Stomach (tissue), 9 donors: ENCODE measurements around the gene CD151. TPM values are rescaled to one million over a fixed set of nuclear protein-coding genes. Genes with fewer than 3 reads are reported as not detected.
A peak's percentile ranks its signal among the peaks of the same experiment; 100 is the strongest.

ENCODE experiments used
- DNase-seq, 2 donors: peaks; one replicate each; pipeline versions ENCODE4 v3.0.0 to v3.0.0-alpha.2; 2013 to 2019
- H3K27ac ChIP-seq, 5 donors: fragments of 200-600 bp in 4 of 5; sonication (generic) in 4 of 5; one replicate each; pipeline ENCODE4 v1.5.1; 2013 to 2019; ENCODE audit warnings: mild to moderate bottlenecking in 1 of 5, moderate library complexity in 1 of 5
- H3K27me3 ChIP-seq, 3 donors: fragments of 200-600 bp; sonication (generic); one replicate each; pipeline ENCODE4 v1.5.1; 2017 to 2019; ENCODE audit warnings: mixed run types in 1 of 3
- H3K36me3 ChIP-seq, 4 donors: fragments of 200-600 bp; sonication (generic); 1 replicate in 3 of 4; 2 replicates in 1 of 4; pipeline ENCODE4 v1.5.1; 2016 to 2019
- H3K4me1 ChIP-seq, 4 donors: fragments of 200-600 bp; sonication (generic); one replicate each; pipeline ENCODE4 v1.5.1; 2016 to 2019
- H3K4me3 ChIP-seq, 4 donors: fragments of 200-600 bp; sonication (generic) in 3 of 4; one replicate each; pipeline ENCODE4 v1.5.1; 2016 to 2019; ENCODE audit warnings: mild to moderate bottlenecking in 1 of 4
- H3K9me3 ChIP-seq, 4 donors: fragments of 200-600 bp; sonication (generic); one replicate each; pipeline ENCODE4 v1.5.1; 2016 to 2019
- CTCF ChIP-seq, 7 experiments: fragments of 450-650 bp in 4 of 7; fragments of 200-600 bp in 3 of 7; sonication (generic) in 3 of 7; IDR thresholded peaks; one replicate each; pipeline ENCODE4 v1.5.1; 2016 to 2019; ENCODE audit warnings: antibody characterized with exemption in 7 of 7, control low read depth in 2 of 7, mild to moderate bottlenecking in 1 of 7
- EP300 ChIP-seq: sonication (generic); formaldehyde crosslinking; IDR thresholded peaks from one replicate; pipeline ENCODE4 v1.6.1; 2017; ENCODE audit warnings: antibody characterized with exemption
- POLR2A ChIP-seq, 4 donors: fragments of 450-650 bp; IDR thresholded peaks; one replicate each; pipeline ENCODE4 v1.6.1; 2016; ENCODE audit warnings: antibody characterized with exemption in 4 of 4, control low read depth in 2 of 4, mild to moderate bottlenecking in 1 of 4, moderate library complexity in 1 of 4
- POLR2AphosphoS5 ChIP-seq, 3 donors: sonication (generic); formaldehyde crosslinking; IDR thresholded peaks; one replicate each; pipeline ENCODE4 v1.6.1; 2016; ENCODE audit warnings: antibody characterized with exemption in 3 of 3
- WGBS, 5 donors: extraction: QIAGEN DNeasy Blood & Tissue Kit in 3 of 5; methylation state at CpG; one replicate each; pipeline versions ENCODE4 v1.1.5 to v1.1.7; 2013 to 2018; 5-methylcytosine and 5-hydroxymethylcytosine counted together
- intact Hi-C: fragments of 100-400 bp; cut with DNase I; formaldehyde crosslinking; loops from one replicate; pipeline ENCODE4 v1.15.1; 2023; ENCODE audit warnings: low total_unique reads
- polyA plus RNA-seq, 3 donors: library from polyadenylated mRNA; stranded (reverse); fragments of 200-250 nt; gene quantifications; one replicate each; pipeline ENCODE4 v1.2.3, GENCODE V29; 2013
- total RNA-seq, 5 donors: library from RNA; depleted of rRNA; stranded (reverse); fragments of >200 nt; gene quantifications; one replicate each; pipeline versions ENCODE4 v1.1.0 to v1.2.3, GENCODE V29; 2014 to 2016
- donor health status: healthy with polysubstance abuse.
- donor health status: Bipolar disorder and iron deficiency.
- donor health status: healthy.

Gene CD151
- total and polyA plus RNA-seq, 8 donors = 66.7 to 293 (median 159) TPM

DNA sequence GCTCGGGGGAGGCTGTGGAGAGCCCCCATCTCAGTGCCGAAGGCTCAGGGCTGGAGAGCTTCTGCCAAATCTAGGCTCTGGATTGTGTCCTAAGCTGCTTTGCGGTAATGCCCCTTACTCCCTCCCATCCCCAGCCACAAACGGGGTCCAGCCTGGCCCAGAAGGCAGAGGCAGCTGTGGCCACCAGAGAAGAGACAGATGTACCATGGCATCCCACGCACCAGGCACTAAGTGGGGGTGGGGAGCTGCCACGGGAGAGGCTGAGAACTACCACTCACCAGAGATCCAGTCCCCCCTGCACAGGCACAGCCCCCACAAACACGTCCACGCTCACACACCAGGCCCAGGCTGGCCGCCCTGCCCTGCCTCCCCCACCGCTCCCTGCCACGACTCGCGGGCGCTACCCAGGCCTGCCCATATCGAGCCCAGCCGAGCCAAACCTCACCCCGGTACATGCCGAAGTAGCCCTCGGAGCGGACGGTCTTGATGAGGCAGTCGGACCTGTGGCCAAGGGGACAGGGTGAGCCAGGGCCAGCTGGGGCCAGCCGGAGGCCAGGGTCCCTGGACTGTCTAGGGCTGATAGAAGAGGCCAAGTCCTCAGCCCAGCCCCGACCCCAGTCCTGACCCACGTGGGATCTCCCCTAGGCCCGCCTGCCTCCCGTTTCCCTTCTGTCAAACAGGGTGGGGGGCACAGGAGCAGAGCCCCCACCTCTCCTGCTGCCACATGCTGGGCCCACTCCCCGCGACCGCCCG, 38.6 kb upstream of the CD151 start:
- Histone ChIP-seq H3K4me1 (peaks cover 37 to 60% (median 46%) of the 10 kb centered on the region in 4 donors), H3K27me3 (peaks cover 5 to 22% (median 10%) of the 10 kb centered on the region in 3 donors), H3K36me3 (peaks cover 17 to 40% (median 29%) of the 10 kb centered on the region in 4 donors), H3K9me3 (no peaks in the 10 kb centered on the region), H3K4me3 (peak overlapping the region in 3 of 4 donors; percentile 66 to 96 (median 87)), H3K27ac (peak overlapping the region in 2 of 5 donors; percentile 87 to 91)
- intact Hi-C loops = no loop called here
- WGBS, 5 donors = 77 to 90% (median 79%) methylated on average over 28 to 31 of the region's 31 CpGs
- no peak for DNase-seq
- TF ChIP-seq POLR2A (IDR thresholded peaks at IDR 0.05) (no peak), POLR2AphosphoS5 (IDR thresholded peaks at IDR 0.05) (no peak), EP300 (no peak)

DNA sequence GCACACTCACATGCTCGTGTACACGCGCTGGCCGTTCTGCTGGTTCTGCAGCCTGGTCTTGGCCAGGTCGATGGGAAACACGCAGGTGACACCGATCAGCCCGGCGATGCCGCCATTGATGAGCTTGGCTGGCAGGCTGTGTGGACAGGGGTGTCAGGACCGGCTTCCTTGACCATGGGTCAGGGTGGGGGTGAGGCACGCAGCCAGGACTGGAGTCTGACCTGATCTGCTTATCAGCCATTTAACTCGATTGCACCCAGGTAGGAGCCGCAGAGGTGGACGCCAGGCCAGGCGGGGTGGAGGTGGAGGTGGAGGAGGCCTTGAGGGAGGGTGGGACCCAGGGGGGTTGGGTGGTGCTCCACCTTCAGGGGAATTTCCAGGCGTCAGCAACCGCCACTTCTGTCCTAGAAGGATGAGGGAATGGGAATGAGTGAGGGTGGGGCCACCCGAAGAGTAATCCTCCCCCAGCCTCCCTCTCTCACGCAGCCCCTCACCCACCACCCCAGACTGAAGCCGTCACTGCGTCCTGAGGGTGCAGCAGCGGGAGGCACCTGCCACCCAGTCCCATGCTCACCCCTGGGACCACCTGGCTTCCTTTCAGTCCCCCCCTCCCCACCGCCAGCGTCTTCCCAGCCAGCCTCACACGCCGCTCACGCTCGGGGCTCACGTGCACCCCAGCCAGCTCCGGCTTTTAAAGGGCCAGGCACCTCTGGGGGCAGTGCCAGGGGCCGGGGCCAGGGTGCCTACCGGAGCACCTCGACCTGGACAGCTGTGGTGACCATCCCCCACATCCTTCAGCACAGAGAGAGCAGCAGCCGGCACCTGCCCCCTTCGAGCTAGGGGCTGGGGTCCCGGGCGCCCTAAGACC, 37.8 kb upstream of the CD151 start:
- no peak for TF ChIP-seq POLR2AphosphoS5 (IDR thresholded peaks at IDR 0.05)
- Histone ChIP-seq H3K36me3 (peaks cover 20 to 48% (median 37%) of the 10 kb centered on the region in 4 donors), H3K27ac (peak overlapping the region; percentile 86 to 92 (median 89)), H3K9me3 (no peaks in the 10 kb centered on the region), H3K4me3 (peak overlapping the region; percentile 66 to 96 (median 77)), H3K27me3 (peaks cover under 1 to 14% (median 2%) of the 10 kb centered on the region in 3 donors), H3K4me1 (peaks cover 34 to 52% (median 41%) of the 10 kb centered on the region in 4 donors)
- 20 to 39% (median 31%) methylated on average over 32 to 38 of the region's 38 CpGs for WGBS, 5 donors
- peak; percentile 64 to 73 for DNase-seq
- intact Hi-C loops = no loop called here

GRCh38 chr11:795634-796564, 36.9 kb upstream of the CD151 start:
- TF ChIP-seq POLR2A (IDR thresholded peaks at IDR 0.05) (no peak), POLR2AphosphoS5 (IDR thresholded peaks at IDR 0.05) (peak in 2 of 3 donors; percentile 53 to 66), EP300 (no peak)

GRCh38 chr11:796565-797295, 36.0 kb upstream of the CD151 start:
- H3K27ac ChIP-seq = peak overlapping the region; percentile 86 to 92 (median 90)
- intact Hi-C loops = no loop called here
- no peaks in the 10 kb centered on the region for H3K9me3 ChIP-seq
- no peaks in the 10 kb centered on the region for H3K27me3 ChIP-seq
- no peak for DNase-seq
- H3K36me3 ChIP-seq = peaks cover 23 to 59% (median 45%) of the 10 kb centered on the region in 4 donors
- H3K4me1 ChIP-seq = peaks cover 34 to 49% (median 39%) of the 10 kb centered on the region in 4 donors
- TF ChIP-seq POLR2A (IDR thresholded peaks at IDR 0.05) (no peak), POLR2AphosphoS5 (IDR thresholded peaks at IDR 0.05) (no peak), CTCF (IDR thresholded peaks at IDR 0.05) (no peak), EP300 (no peak)
- WGBS, 5 donors = 11 to 26% (median 17%) methylated on average over 10 to 18 of the region's 18 CpGs
- H3K4me3 ChIP-seq = peak overlapping the region; percentile 66 to 96 (median 77)

More at GRCh38 chr11:795634-796564, 36.9 kb upstream of the CD151 start:
- H3K9me3 ChIP-seq = no peaks in the 10 kb centered on the region
- peak overlapping the region; percentile 66 to 96 (median 77) for H3K4me3 ChIP-seq
- intact Hi-C loops = no loop called here
- peak overlapping the region; percentile 86 to 92 (median 90) for H3K27ac ChIP-seq
- H3K27me3 ChIP-seq = peaks cover 0 to 5% (median 0%) of the 10 kb centered on the region in 3 donors
- H3K4me1 ChIP-seq = peaks cover 34 to 49% (median 39%) of the 10 kb centered on the region in 4 donors
- peak; percentile 77 to 93 for DNase-seq
- WGBS, 5 donors = 2 to 3% (median 2%) methylated on average over 8 to 26 of the region's 26 CpGs
- H3K36me3 ChIP-seq = peaks cover 21 to 57% (median 46%) of the 10 kb centered on the region in 4 donors
